Activated naive CD4-positive, alpha-beta T cell treated with anti-CD3 and anti-CD28 coated beads, Interleukin-2, amount 10 ng/mL, durations not matched to agents 7 days and 5 days (primary cell): Measurements from ENCODE around the gene TMEM178A.

Experiments
- CTCF ChIA-PET: fragments of 350-600 bp; sonication (Branson Sonifier 250); formaldehyde crosslinking; loops from one replicate; lab custom pipeline; 2021; ENCODE audit warnings: antibody characterized with exemption; lab: Charles Lee
- DNase-seq: peaks from one replicate; pipeline ENCODE4 v3.0.0-alpha.2; 2020
- H3K27ac Mint-ChIP-seq: one replicate; pipeline ENCODE4 v1.8.0; 2021; ENCODE audit warnings: mild to moderate bottlenecking, moderate library complexity, mixed read lengths
- H3K27me3 Mint-ChIP-seq: one replicate; pipeline ENCODE4 v1.8.0; 2021; ENCODE audit warnings: mild to moderate bottlenecking, mixed read lengths
- H3K36me3 Mint-ChIP-seq: one replicate; pipeline ENCODE4 v1.8.0; 2021; ENCODE audit warnings: mixed read lengths
- H3K4me1 Mint-ChIP-seq: one replicate; pipeline ENCODE4 v1.8.0; 2021; ENCODE audit warnings: mixed read lengths
- H3K4me3 Mint-ChIP-seq: one replicate; pipeline ENCODE4 v1.8.0; 2021; ENCODE audit warnings: mild to moderate bottlenecking, moderate library complexity, mixed read lengths
- H3K9me3 Mint-ChIP-seq: one replicate; pipeline ENCODE4 v1.8.0; 2021; ENCODE audit warnings: mixed read lengths

The TMEM178A gene

GRCh38 chr2:39736640-39737039 lies 70.9 kb downstream of the TMEM178A start:
- Mint-ChIP-seq H3K4me3 (no peak overlapping the region), H3K27ac (no peak overlapping the region), H3K9me3 (no peaks in the 10 kb centered on the region), H3K36me3 (peaks cover 50% of the 10 kb centered on the region), H3K4me1 (no peaks in the 10 kb centered on the region), H3K27me3 (no peaks in the 10 kb centered on the region)
- no peak for DNase-seq
- CTCF ChIA-PET: no interaction called here

- CTCF ChIA-PET: interaction anchor here (1.5 kb wide), 1 partner anchor 8 kb away, joined by 5 read pairs; no protein-coding TSS in a partner anchor
- peaks cover 55% of the 10 kb centered on the region for H3K36me3 Mint-ChIP-seq
- no peak overlapping the region for H3K4me3 Mint-ChIP-seq
- no peaks in the 10 kb centered on the region for H3K4me1 Mint-ChIP-seq
- H3K9me3 Mint-ChIP-seq: no peaks in the 10 kb centered on the region
- H3K27me3 Mint-ChIP-seq: no peaks in the 10 kb centered on the region
- no peak for DNase-seq
- no peak overlapping the region for H3K27ac Mint-ChIP-seq
Observed at GRCh38 chr2:39737661-39738060, 71.9 kb downstream of the TMEM178A start.

GRCh38 chr2:39738936-39739335 lies 73.2 kb downstream of the TMEM178A start:
- Mint-ChIP-seq H3K27me3 (no peaks in the 10 kb centered on the region), H3K4me3 (no peak overlapping the region), H3K4me1 (no peaks in the 10 kb centered on the region), H3K27ac (no peak overlapping the region), H3K9me3 (no peaks in the 10 kb centered on the region), H3K36me3 (peaks cover 62% of the 10 kb centered on the region)
- no peak for DNase-seq
- CTCF ChIA-PET: interaction anchor here (0.7 to 1.5 kb wide), 2 partner anchors 9 to 359 kb away, joined by 3 to 5 read pairs; no protein-coding TSS in a partner anchor

GRCh38 chr2:39739386-39739785 lies 73.7 kb downstream of the TMEM178A start:
- no peak for DNase-seq
- H3K4me3 Mint-ChIP-seq: no peak overlapping the region
- H3K36me3 Mint-ChIP-seq: peaks cover 58% of the 10 kb centered on the region
- H3K27me3 Mint-ChIP-seq: no peaks in the 10 kb centered on the region
- H3K9me3 Mint-ChIP-seq: no peaks in the 10 kb centered on the region
- H3K27ac Mint-ChIP-seq: no peak overlapping the region
- H3K4me1 Mint-ChIP-seq: no peaks in the 10 kb centered on the region
- CTCF ChIA-PET: interaction anchor here (0.7 kb wide), 1 partner anchor 360 kb away, joined by 3 read pairs; no protein-coding TSS in a partner anchor

GRCh38 chr2:39741871-39742270 lies 76.2 kb downstream of the TMEM178A start:
- Mint-ChIP-seq H3K4me1 (no peaks in the 10 kb centered on the region), H3K9me3 (no peaks in the 10 kb centered on the region), H3K36me3 (peaks cover 52% of the 10 kb centered on the region), H3K27ac (no peak overlapping the region), H3K27me3 (no peaks in the 10 kb centered on the region), H3K4me3 (no peak overlapping the region)
- DNase-seq: no peak
- CTCF ChIA-PET: interaction anchor here (0.7 to 1.7 kb wide), 2 partner anchors 12 to 362 kb away, joined by 3 to 10 read pairs; no protein-coding TSS in a partner anchor

- Mint-ChIP-seq H3K27me3 (no peaks in the 10 kb centered on the region), H3K36me3 (peaks cover 43% of the 10 kb centered on the region), H3K27ac (no peak overlapping the region)
Observed at GRCh38 chr2:39743269-39743776, 77.6 kb downstream of the TMEM178A start.

GRCh38 chr2:39755466-39755865 lies 89.7 kb downstream of the TMEM178A start:
- Mint-ChIP-seq H3K27ac (no peak overlapping the region), H3K9me3 (no peaks in the 10 kb centered on the region), H3K4me3 (no peak overlapping the region), H3K27me3 (no peaks in the 10 kb centered on the region), H3K36me3 (peaks cover 59% of the 10 kb centered on the region), H3K4me1 (no peaks in the 10 kb centered on the region)
- CTCF ChIA-PET: no interaction called here
- no peak for DNase-seq

More at GRCh38 chr2:39743269-39743776, 77.6 kb downstream of the TMEM178A start:
- Mint-ChIP-seq H3K9me3 (no peaks in the 10 kb centered on the region), H3K4me1 (no peaks in the 10 kb centered on the region), H3K4me3 (no peak overlapping the region)
- no peak for DNase-seq
- CTCF ChIA-PET: interaction anchor here (1.7 kb wide), 1 partner anchor 14 kb away, joined by 10 read pairs; no protein-coding TSS in a partner anchor

GRCh38 chr2:39757156-39757555 lies 91.4 kb downstream of the TMEM178A start:
- Mint-ChIP-seq H3K27ac (no peak overlapping the region), H3K36me3 (peaks cover 59% of the 10 kb centered on the region), H3K4me1 (no peaks in the 10 kb centered on the region), H3K27me3 (no peaks in the 10 kb centered on the region), H3K4me3 (no peak overlapping the region), H3K9me3 (no peaks in the 10 kb centered on the region)
- CTCF ChIA-PET: no interaction called here
- DNase-seq: no peak

- Mint-ChIP-seq H3K4me1 (peaks cover 3% of the 10 kb centered on the region), H3K36me3 (peaks cover 56% of the 10 kb centered on the region), H3K27me3 (no peaks in the 10 kb centered on the region), H3K9me3 (no peaks in the 10 kb centered on the region), H3K27ac (no peak overlapping the region), H3K4me3 (no peak overlapping the region)
- no peak for DNase-seq
- CTCF ChIA-PET: no interaction called here
Observed at GRCh38 chr2:39762448-39762847, 96.7 kb downstream of the TMEM178A start.
